Neural cell (in vitro differentiated cells): Measurements from ENCODE around the gene EVL. TPM values are rescaled to one million over a fixed set of nuclear protein-coding genes. Genes with fewer than 3 reads are reported as not detected.

Experiments
- H2AFZ ChIP-seq: fragments of 200-600, 300-800 bp; sonication (generic), shearing (Covaris generic); 2 replicates; pipeline ENCODE4 v1.6.0; 2014; ENCODE audit warnings: low read depth, mild to moderate bottlenecking, antibody characterized with exemption, low read length, moderate library complexity
- H3F3A ChIP-seq: fragments of 200-600 bp; shearing (Covaris generic); 2 replicates; pipeline ENCODE4 v1.6.1; 2016; ENCODE audit warnings: mild to moderate bottlenecking, moderate library complexity, mixed read lengths, antibody characterized with exemption, low read length; ENCODE audit not compliant: insufficient read depth, poor library complexity, severe bottlenecking
- H3K27ac ChIP-seq: fragments of 200-600, 300-800 bp; sonication (generic), shearing (Covaris generic); 2 replicates; pipeline ENCODE4 v1.5.1; 2014; ENCODE audit warnings: mild to moderate bottlenecking, low read length, moderate library complexity
- H3K27me3 ChIP-seq: fragments of 300-800, 200-600 bp; sonication (generic), shearing (Covaris generic); 2 replicates; pipeline ENCODE4 v1.6.0; 2014; ENCODE audit warnings: mild to moderate bottlenecking, low read depth, low read length, moderate library complexity; ENCODE audit not compliant: insufficient read depth
- H3K36me3 ChIP-seq: fragments of 300-800, 200-600 bp; sonication (generic), shearing (Covaris generic); 2 replicates; pipeline ENCODE4 v1.5.1; 2014; ENCODE audit warnings: mild to moderate bottlenecking, antibody characterized with exemption, low read length, moderate library complexity; ENCODE audit not compliant: insufficient read depth
- H3K4me2 ChIP-seq: fragments of 300-800, 200-600 bp; sonication (generic), shearing (Covaris generic); 2 replicates; pipeline ENCODE4 v1.6.0; 2014; ENCODE audit warnings: mild to moderate bottlenecking, low read length
- H3K4me3 ChIP-seq: fragments of 300-800, 200-600 bp; sonication (generic), shearing (Covaris generic); 2 replicates; pipeline ENCODE4 v1.5.1; 2014; ENCODE audit warnings: mild to moderate bottlenecking, low read length, moderate library complexity
- H3K79me2 ChIP-seq: fragments of 200-600 bp; shearing (Covaris generic); replicated peaks from 2 replicates; pipeline ENCODE4 v1.6.0; 2014; ENCODE audit warnings: mild to moderate bottlenecking, low read length, moderate library complexity; ENCODE audit not compliant: insufficient read depth
- H3K9ac ChIP-seq: fragments of 300-800, 200-600 bp; sonication (generic), shearing (Covaris generic); 2 replicates; pipeline ENCODE4 v1.6.1; 2016; ENCODE audit warnings: mild to moderate bottlenecking, low read length, mixed read lengths
- H3K9me2 ChIP-seq: fragments of 200-600 bp; shearing (Covaris generic); 2 replicates; pipeline ENCODE4 v1.6.1; 2016; ENCODE audit warnings: mild to moderate bottlenecking, low read length, mixed read lengths; ENCODE audit not compliant: insufficient read depth
- H3K9me3 ChIP-seq: fragments of 200-600, 300-800 bp; sonication (generic), shearing (Covaris generic); 2 replicates; pipeline ENCODE4 v1.6.1; 2016; ENCODE audit warnings: mild to moderate bottlenecking, mixed run types, low read length, moderate library complexity, mixed read lengths
- H4K20me1 ChIP-seq: fragments of 200-600 bp; shearing (Covaris generic); 2 replicates; pipeline ENCODE4 v1.6.1; 2016; ENCODE audit warnings: mild to moderate bottlenecking, mixed run types; ENCODE audit not compliant: insufficient read depth
- CTCF ChIP-seq: fragments of 450-650 bp; IDR thresholded peaks from 2 replicates; pipeline ENCODE4 v1.5.1; 2014; ENCODE audit warnings: antibody characterized with exemption, mild to moderate bottlenecking, moderate library complexity; ENCODE audit not compliant: poor library complexity, severe bottlenecking
- EP300 ChIP-seq: fragments of 450-650 bp; conservative IDR thresholded peaks from 2 replicates; pipeline ENCODE4 v1.6.1; 2014; ENCODE audit warnings: antibody characterized with exemption, mild to moderate bottlenecking, moderate library complexity; ENCODE audit not compliant: poor library complexity, severe bottlenecking
- EZH2 ChIP-seq: fragments of 200-600, 300-800 bp; shearing (Covaris generic), sonication (generic); IDR thresholded peaks from 2 replicates; pipeline ENCODE4 v1.6.1; 2014; ENCODE audit warnings: antibody characterized with exemption, low read length, borderline replicate concordance, mild to moderate bottlenecking; ENCODE audit not compliant: insufficient read depth, poor library complexity, severe bottlenecking
- MXI1 ChIP-seq: fragments of 450-650 bp; conservative IDR thresholded peaks from 2 replicates; pipeline ENCODE4 v1.6.1; 2014; ENCODE audit warnings: antibody characterized with exemption, mild to moderate bottlenecking; ENCODE audit not compliant: poor library complexity, severe bottlenecking
- POLR2AphosphoS5 ChIP-seq: IDR thresholded peaks from 2 replicates; pipeline ENCODE4 v1.6.1; 2012
- RAD21 ChIP-seq: fragments of 450-650 bp; conservative IDR thresholded peaks from 2 replicates; pipeline ENCODE4 v1.6.1; 2014; ENCODE audit warnings: antibody characterized with exemption, mild to moderate bottlenecking, moderate library complexity
- REST ChIP-seq: IDR thresholded peaks from 2 replicates; pipeline ENCODE4 v1.6.1; 2012; ENCODE audit warnings: borderline replicate concordance
- SMC3 ChIP-seq: fragments of 450-650 bp; conservative IDR thresholded peaks from 2 replicates; pipeline ENCODE4 v1.6.1; 2014; ENCODE audit warnings: antibody characterized with exemption, mild to moderate bottlenecking, moderate library complexity; ENCODE audit not compliant: poor library complexity
- TAF1 ChIP-seq: IDR thresholded peaks from 2 replicates; pipeline ENCODE4 v1.6.1; 2012; ENCODE audit warnings: low read depth
- polyA plus RNA-seq: library from polyadenylated mRNA; depleted of rRNA; stranded (reverse); fragments of >200 nt; gene quantifications from 2 replicates; pipeline ENCODE4 v1.2.3, GENCODE V29; 2014

EVL gene
- polyA plus RNA-seq, 1 donor from 2014 or later: 387 TPM

GRCh38 chr14:100022772-100023451 lies 42.3 kb upstream of the EVL start:
- Histone ChIP-seq H3K4me2 (no peak overlapping the region), H3K9me3 (no peaks in the 10 kb centered on the region), H3K27me3 (no peaks in the 10 kb centered on the region), H3K4me3 (no peak overlapping the region), H3K9me2 (no peaks in the 10 kb centered on the region), H4K20me1 (no peaks in the 10 kb centered on the region), H3K79me2 (peaks cover 80% of the 10 kb centered on the region), H2AFZ (no peak overlapping the region), H3K27ac (no peak overlapping the region), H3K36me3 (no peaks in the 10 kb centered on the region), H3F3A (peaks cover 4% of the 10 kb centered on the region), H3K9ac (no peak overlapping the region)
- no peak for TF ChIP-seq POLR2AphosphoS5
- TF ChIP-seq EZH2: no peak
- no peak for TF ChIP-seq MXI1
- no peak for TF ChIP-seq TAF1
- no peak for TF ChIP-seq RAD21
- TF ChIP-seq EP300: no peak
- TF ChIP-seq SMC3: no peak

- Histone ChIP-seq H3K79me2 (peaks cover 83% of the 10 kb centered on the region), H3K4me3 (no peak overlapping the region), H3K27me3 (no peaks in the 10 kb centered on the region), H3K9me3 (no peaks in the 10 kb centered on the region), H4K20me1 (peaks cover 6% of the 10 kb centered on the region), H2AFZ (no peak overlapping the region), H3F3A (no peaks in the 10 kb centered on the region), H3K36me3 (no peaks in the 10 kb centered on the region), H3K27ac (no peak overlapping the region), H3K4me2 (no peak overlapping the region), H3K9ac (no peak overlapping the region), H3K9me2 (no peaks in the 10 kb centered on the region)
- TF ChIP-seq POLR2AphosphoS5 (no peak), REST (no peak), CTCF (no peak), SMC3 (no peak), TAF1 (no peak), RAD21 (no peak), MXI1 (no peak), EP300 (no peak)
Measured at GRCh38 chr14:100025111-100025510, 40.1 kb upstream of the EVL start.
